Measurements from ENCODE around the gene AIFM3.

- TF ChIP-seq CTCF (IDR thresholded peaks at IDR 0.05) (no peak), EZH2 (IDR thresholded peaks at IDR 0.05; ENCODE audit: borderline replicate concordance, insufficient read depth, low read depth, low read length, poor library complexity, severe bottlenecking) (no peak)
Observed at GRCh38 chr22:20996031-20996410, 29.0 kb downstream of the AIFM3 start.
